Tibial artery (tissue), 4 donors: Measurements from ENCODE around the gene BLM.

Experiments used
- DNase-seq, 2 donors: peaks; one replicate each; pipeline ENCODE4 v3.0.0-alpha.2; 2019
- H3K27ac ChIP-seq, 2 donors: fragments of 200-600 bp; sonication (generic) in 1 of 2; 1 replicate in 1 of 2; 2 replicates in 1 of 2; pipeline ENCODE4 v1.5.1; 2018 to 2019; ENCODE audit warnings: mild to moderate bottlenecking in 1 of 2
- H3K27me3 ChIP-seq, 2 donors: fragments of 200-600 bp; sonication (generic) in 1 of 2; one replicate each; pipeline versions ENCODE4 v1.5.1 to v1.6.0; 2016 to 2019
- H3K36me3 ChIP-seq, 3 donors: fragments of 200-600 bp; sonication (generic) in 2 of 3; one replicate each; pipeline ENCODE4 v1.5.1; 2016 to 2019; ENCODE audit warnings: mild to moderate bottlenecking in 2 of 3
- H3K4me1 ChIP-seq, 4 donors: fragments of 200-600 bp; sonication (generic) in 2 of 4; 1 replicate in 3 of 4; 2 replicates in 1 of 4; pipeline ENCODE4 v1.5.1; 2016 to 2019
- H3K4me3 ChIP-seq, 2 donors: fragments of 200-600 bp; sonication (generic) in 1 of 2; 1 replicate in 1 of 2; 2 replicates in 1 of 2; pipeline ENCODE4 v1.5.1; 2018 to 2019; ENCODE audit warnings: mild to moderate bottlenecking in 2 of 2
- H3K9me3 ChIP-seq, 3 donors: fragments of 200-600 bp; sonication (generic) in 1 of 3; one replicate each; pipeline ENCODE4 v1.5.1; 2016 to 2019
- intact Hi-C: fragments of 100-400 bp; cut with DNase I; formaldehyde crosslinking; loops from one replicate; pipeline ENCODE4 v1.15.0; 2023; ENCODE audit warnings: low total_unique reads
- TF ChIP-seq, protein P1 (sequence below), 2 experiments: fragments of 200-600 bp in 1 of 2; fragments of 450-650 bp in 1 of 2; IDR thresholded peaks; one replicate each; pipeline ENCODE4 v1.5.1; 2017 to 2019; ENCODE audit warnings: antibody characterized with exemption in 2 of 2, mild to moderate bottlenecking in 1 of 2, moderate library complexity in 1 of 2

BLM gene

DNA sequence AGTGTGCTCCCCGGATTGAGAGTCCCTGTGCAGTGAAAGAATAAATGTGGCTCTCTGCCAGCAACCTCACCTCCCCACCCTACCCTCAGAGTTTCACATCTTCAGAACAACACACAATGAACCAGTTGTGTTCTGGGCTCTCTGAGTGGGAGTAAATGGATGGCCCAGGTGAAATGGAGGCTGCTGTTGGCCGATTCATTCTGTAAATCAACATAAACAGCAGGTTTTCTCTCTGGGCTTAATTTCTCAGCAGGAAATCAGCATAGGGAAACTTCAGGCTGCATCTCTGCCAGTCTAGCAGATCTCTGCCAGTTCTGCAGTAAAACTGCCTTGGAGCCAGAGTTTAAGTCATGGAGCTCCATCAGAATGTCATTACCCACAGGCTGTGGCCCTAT lies 96.6 kb downstream of the BLM start:
- DNase-seq = no peak
- intact Hi-C loops = no loop called here
- no peak overlapping the region for H3K27ac ChIP-seq

DNA sequence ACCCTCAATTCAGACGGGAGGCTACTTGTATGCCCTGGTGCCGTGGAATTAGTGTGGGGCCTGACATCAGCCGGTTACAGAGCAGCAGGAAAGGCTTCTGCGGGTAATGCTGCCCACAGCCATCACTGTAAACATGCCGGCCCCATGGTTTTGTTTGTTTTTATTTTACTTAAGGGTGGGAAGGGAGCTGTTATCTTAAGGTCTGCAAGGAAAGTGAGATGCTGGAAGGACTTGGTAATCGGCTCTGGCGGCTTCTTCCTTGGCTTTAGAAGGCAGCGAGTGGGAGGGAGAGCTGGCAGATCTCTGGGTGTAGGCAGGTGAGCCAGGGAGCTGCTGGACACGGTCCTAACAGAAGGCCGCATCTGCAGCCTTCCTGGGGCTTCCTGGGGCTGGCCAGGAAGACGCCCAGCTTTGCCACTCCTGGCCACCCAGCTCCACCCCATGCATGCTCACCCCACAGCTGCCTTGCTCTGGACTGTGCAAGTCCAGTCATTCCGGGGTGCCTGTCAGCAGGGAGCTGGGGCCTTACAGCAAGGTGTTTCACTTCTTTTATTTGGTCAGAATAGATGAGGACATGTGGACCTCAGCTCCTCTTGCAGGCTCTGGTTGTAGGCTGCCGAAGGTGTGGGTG lies 97.2 kb downstream of the BLM start:
- Histone ChIP-seq H3K9me3 (no peaks in the 10 kb centered on the region), H3K27me3 (no peaks in the 10 kb centered on the region), H3K4me1 (peaks cover 0 to 12% (median 0%) of the 10 kb centered on the region in 4 donors), H3K36me3 (no peaks in the 10 kb centered on the region), H3K27ac (no peak overlapping the region), H3K4me3 (no peak overlapping the region)
- TF ChIP-seq, protein P1, sequence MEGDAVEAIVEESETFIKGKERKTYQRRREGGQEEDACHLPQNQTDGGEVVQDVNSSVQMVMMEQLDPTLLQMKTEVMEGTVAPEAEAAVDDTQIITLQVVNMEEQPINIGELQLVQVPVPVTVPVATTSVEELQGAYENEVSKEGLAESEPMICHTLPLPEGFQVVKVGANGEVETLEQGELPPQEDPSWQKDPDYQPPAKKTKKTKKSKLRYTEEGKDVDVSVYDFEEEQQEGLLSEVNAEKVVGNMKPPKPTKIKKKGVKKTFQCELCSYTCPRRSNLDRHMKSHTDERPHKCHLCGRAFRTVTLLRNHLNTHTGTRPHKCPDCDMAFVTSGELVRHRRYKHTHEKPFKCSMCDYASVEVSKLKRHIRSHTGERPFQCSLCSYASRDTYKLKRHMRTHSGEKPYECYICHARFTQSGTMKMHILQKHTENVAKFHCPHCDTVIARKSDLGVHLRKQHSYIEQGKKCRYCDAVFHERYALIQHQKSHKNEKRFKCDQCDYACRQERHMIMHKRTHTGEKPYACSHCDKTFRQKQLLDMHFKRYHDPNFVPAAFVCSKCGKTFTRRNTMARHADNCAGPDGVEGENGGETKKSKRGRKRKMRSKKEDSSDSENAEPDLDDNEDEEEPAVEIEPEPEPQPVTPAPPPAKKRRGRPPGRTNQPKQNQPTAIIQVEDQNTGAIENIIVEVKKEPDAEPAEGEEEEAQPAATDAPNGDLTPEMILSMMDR (IDR thresholded peaks at IDR 0.05) = no peak
- intact Hi-C loops = no loop called here
- no peak for DNase-seq

More for the DNA sequence above, 96.6 kb downstream of the BLM start:
- Histone ChIP-seq H3K4me3 (no peak overlapping the region), H3K4me1 (peaks cover 0 to 12% (median 0%) of the 10 kb centered on the region in 4 donors), H3K36me3 (no peaks in the 10 kb centered on the region), H3K27me3 (no peaks in the 10 kb centered on the region), H3K9me3 (no peaks in the 10 kb centered on the region)
- TF ChIP-seq, protein P1 (IDR thresholded peaks at IDR 0.05) = no peak

DNA sequence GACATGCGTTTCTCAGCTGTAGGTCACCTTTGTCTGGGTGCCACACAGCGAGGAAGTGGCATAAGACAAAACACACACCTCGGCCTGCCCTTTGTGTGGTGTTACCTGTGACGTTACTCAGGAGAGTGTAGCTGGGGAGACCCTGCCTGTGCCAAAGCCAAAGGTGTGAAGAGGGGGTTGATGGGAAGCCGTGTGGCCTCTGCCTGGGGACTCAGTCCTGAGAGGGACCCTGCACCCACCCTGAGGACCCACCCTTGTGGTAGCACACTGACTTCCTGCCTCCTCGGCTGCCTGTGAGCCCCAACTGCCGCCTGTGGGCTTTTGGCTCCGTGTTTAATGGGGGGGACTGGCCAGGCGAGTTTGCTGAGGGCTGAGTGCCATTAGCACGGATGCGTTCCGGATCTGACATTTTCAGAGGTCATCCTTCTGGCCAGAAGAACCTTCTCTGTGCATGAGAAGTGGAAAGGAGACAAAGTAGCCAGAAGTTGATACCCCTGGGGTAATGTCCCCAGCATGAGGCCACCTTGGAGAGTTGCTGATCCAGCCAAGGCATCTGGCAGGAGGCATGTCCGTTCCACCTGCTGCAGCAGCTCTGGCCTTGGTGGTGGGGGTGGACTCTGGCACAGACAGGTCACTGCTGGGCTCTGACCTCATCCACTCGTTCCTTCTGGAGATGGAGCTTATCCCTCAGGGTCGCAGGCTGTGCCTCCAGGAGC lies 99.4 kb downstream of the BLM start:
- TF ChIP-seq, protein P1 (IDR thresholded peaks at IDR 0.05) = no peak
- Histone ChIP-seq H3K4me1 (peaks cover 0 to 12% (median 0%) of the 10 kb centered on the region in 4 donors), H3K27me3 (peaks cover 0 to 3% of the 10 kb centered on the region in 2 donors), H3K36me3 (no peaks in the 10 kb centered on the region), H3K9me3 (no peaks in the 10 kb centered on the region), H3K27ac (no peak overlapping the region), H3K4me3 (no peak overlapping the region)
- intact Hi-C loops = no loop called here
- no peak for DNase-seq

DNA sequence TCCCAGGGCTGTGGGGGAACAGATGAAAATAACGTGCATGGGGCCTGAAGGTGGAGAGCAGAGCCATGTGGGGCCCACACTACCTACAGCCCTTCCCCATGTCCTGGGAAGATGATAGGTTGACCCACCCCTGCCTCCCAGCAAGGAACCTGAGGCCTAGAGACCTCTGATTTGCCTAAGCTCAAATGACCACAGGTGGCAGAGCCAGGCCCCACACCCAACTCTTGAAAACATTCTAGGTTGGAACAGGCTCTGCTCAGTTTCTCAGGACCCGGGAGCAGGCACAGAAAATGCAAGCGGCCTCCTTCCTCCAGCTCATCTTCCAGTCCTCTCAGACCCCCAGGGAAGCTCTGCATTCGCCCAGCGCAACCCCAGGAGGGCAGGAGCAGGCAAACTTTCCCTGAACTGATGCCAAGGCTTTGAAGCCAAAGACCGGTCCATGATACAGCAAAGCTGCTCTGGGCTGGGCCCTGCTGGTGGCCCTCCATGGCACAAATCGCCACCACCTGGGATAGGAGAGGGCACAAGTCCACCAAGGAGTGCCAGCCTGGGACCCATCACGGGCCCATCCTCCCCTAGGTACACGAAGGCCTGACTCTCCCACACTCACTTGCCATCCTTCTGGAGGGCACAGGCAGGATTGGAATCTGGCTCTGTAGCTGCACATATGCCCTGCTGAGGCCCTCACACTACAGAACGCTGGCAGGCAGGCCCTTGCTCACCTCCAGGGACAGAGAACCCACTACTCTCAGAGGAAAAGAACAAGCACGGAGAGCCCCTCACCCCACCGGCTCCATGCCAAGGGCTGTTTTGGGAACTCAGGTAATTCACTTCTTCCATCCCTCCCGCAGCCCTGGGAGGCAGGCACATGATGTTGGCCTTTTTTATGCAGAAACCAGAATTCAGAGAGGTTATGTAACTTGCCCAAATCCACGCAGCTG lies 100.2 kb downstream of the BLM start:
- peaks cover 0 to 12% (median 0%) of the 10 kb centered on the region in 4 donors for H3K4me1 ChIP-seq
- no peaks in the 10 kb centered on the region for H3K36me3 ChIP-seq
- H3K27me3 ChIP-seq = peaks cover 0 to 3% of the 10 kb centered on the region in 2 donors
- intact Hi-C loops = no loop called here
- DNase-seq = no peak
- no peak overlapping the region for H3K4me3 ChIP-seq
- no peak overlapping the region for H3K27ac ChIP-seq
- TF ChIP-seq, protein P1 (IDR thresholded peaks at IDR 0.05) = no peak
- no peaks in the 10 kb centered on the region for H3K9me3 ChIP-seq
